K562 (cell line): ENCODE data around the gene LYZL6. TPM values are rescaled to one million over a fixed set of nuclear protein-coding genes. Genes with fewer than 3 reads are reported as not detected.

ENCODE experiments used
- HNRNPK ChIP-seq: fragments of 200-400 bp; formaldehyde crosslinking; IDR thresholded peaks from one replicate; pipeline ENCODE4 v1.6.1; 2018; ENCODE audit warnings: mild to moderate bottlenecking, low read depth, low read length; ENCODE audit not compliant: poor library complexity, severe bottlenecking
- KAT2B ChIP-seq: IDR thresholded peaks from one replicate; pipeline ENCODE4 v1.6.1; 2012; ENCODE audit warnings: low read depth, mild to moderate bottlenecking, control low read depth, inconsistent platforms, low read length, moderate library complexity
- KLF10 ChIP-seq: fragments of 250-450 bp; sonication (Bioruptor Pico); IDR thresholded peaks from 2 replicates; pipeline ENCODE4 v1.6.1; 2021; ENCODE audit warnings: matching md5 sums
- MBD1 ChIP-seq: fragments of 250-450 bp; sonication (Bioruptor Pico); IDR thresholded peaks from 2 replicates; pipeline ENCODE4 v1.8.0; 2022; ENCODE audit warnings: inconsistent platforms
- MEIS2 ChIP-seq: fragments of 450-650 bp; IDR thresholded peaks from 2 replicates; pipeline ENCODE4 v1.6.1; 2014; ENCODE audit warnings: mild to moderate bottlenecking; ENCODE audit not compliant: partially characterized antibody
- NR1H2 ChIP-seq: sonication (generic); formaldehyde crosslinking; IDR thresholded peaks from 2 replicates; pipeline ENCODE4 v1.4.0; 2020; ENCODE audit warnings: mild to moderate bottlenecking, missing genetic modification reagents
- RBM14 ChIP-seq: fragments of 200-400 bp; formaldehyde crosslinking; IDR thresholded peaks from 2 replicates; pipeline ENCODE4 v1.6.1; 2018; ENCODE audit warnings: low read depth, mild to moderate bottlenecking, low read length, moderate library complexity, borderline replicate concordance; ENCODE audit not compliant: insufficient read depth
- RFX1 ChIP-seq: fragments of 450-650 bp; IDR thresholded peaks from 2 replicates; pipeline ENCODE4 v1.6.1; 2016; ENCODE audit warnings: mild to moderate bottlenecking, moderate library complexity
- SREBF2 ChIP-seq: sonication (generic); formaldehyde crosslinking; IDR thresholded peaks from 2 replicates; pipeline ENCODE4 v1.4.0; 2020; ENCODE audit warnings: mild to moderate bottlenecking, missing genetic modification reagents
- ZNF224 ChIP-seq: sonication (generic); formaldehyde crosslinking; IDR thresholded peaks from 2 replicates; pipeline ENCODE4 v1.8.0; 2022; ENCODE audit warnings: mild to moderate bottlenecking, missing genetic modification reagents
- ZNF644 ChIP-seq: fragments of 200-800 bp; sonication (Bioruptor generic); IDR thresholded peaks from 2 replicates; pipeline ENCODE4 v1.6.1; 2016; ENCODE audit warnings: low read depth, missing genetic modification characterization, missing compliant biosample characterization
- polyA plus RNA-seq, 8 experiments: library from polyadenylated mRNA; depleted of rRNA in 4 of 8; stranded (reverse) in 5 of 8; unstranded in 3 of 8; fragments of >200 nt; fragmentation: Nextera tagmentation in 2 of 8; fragmentation: Illumina TruSeq in 1 of 8; extraction: Ambion mirVana in 2 of 8; extraction: Trizol in 1 of 8; gene quantifications; 2 replicates each; pipeline versions ENCODE4 v1.2.1 to v1.2.3, GENCODE V29; 2011 to 2014; ENCODE audit warnings: inconsistent platforms in 1 of 8, missing spikeins in 1 of 8
- total RNA-seq, 7 experiments: library from RNA; depleted of rRNA in 6 of 7; stranded (reverse); fragments of >200 nt in 6 of 7; fragmentation: Illumina TruSeq in 2 of 7; extraction: Trizol in 2 of 7; gene quantifications; 2 replicates each; pipeline versions ENCODE4 v1.2.1 to v1.2.3, GENCODE V29; 2011 to 2021; ENCODE audit warnings: low replicate concordance in 1 of 7
- TF ChIP-seq, protein P1 (sequence below): fragments of 250-450 bp; sonication (Bioruptor Pico); IDR thresholded peaks from 2 replicates; pipeline ENCODE4 v1.8.0; 2021; ENCODE audit warnings: mild to moderate bottlenecking, moderate library complexity
- TF ChIP-seq, protein P2 (sequence below): fragments of 450-650 bp; formaldehyde crosslinking; IDR thresholded peaks from 2 replicates; pipeline ENCODE4 v1.4.0; 2020; ENCODE audit warnings: mild to moderate bottlenecking, moderate library complexity
- TF ChIP-seq, protein P3 (sequence below): fragments of 450-650 bp; IDR thresholded peaks from 2 replicates; pipeline ENCODE4 v1.6.1; 2017; ENCODE audit warnings: antibody characterized with exemption, mild to moderate bottlenecking
- TF ChIP-seq, protein P4 (sequence below), 3 experiments: fragments of 200-800 bp in 1 of 3; fragments of 250-450 bp in 1 of 3; fragments of 450-650 bp in 1 of 3; sonication (Bioruptor Pico) in 1 of 3; sonication (Bioruptor generic) in 1 of 3; formaldehyde crosslinking in 1 of 3; IDR thresholded peaks; 2 replicates each; pipeline versions ENCODE4 v1.6.1 to v1.8.0; 2016 to 2022; ENCODE audit warnings: mild to moderate bottlenecking in 2 of 3, missing genetic modification characterization in 2 of 3, missing compliant biosample characterization in 1 of 3, moderate library complexity in 1 of 3

Gene LYZL6
- total and polyA plus RNA-seq, 9 of the 15 experiments (the other 6 are each of a cell fraction or from before 2014, with no cell fraction given), result not detected

DNA sequence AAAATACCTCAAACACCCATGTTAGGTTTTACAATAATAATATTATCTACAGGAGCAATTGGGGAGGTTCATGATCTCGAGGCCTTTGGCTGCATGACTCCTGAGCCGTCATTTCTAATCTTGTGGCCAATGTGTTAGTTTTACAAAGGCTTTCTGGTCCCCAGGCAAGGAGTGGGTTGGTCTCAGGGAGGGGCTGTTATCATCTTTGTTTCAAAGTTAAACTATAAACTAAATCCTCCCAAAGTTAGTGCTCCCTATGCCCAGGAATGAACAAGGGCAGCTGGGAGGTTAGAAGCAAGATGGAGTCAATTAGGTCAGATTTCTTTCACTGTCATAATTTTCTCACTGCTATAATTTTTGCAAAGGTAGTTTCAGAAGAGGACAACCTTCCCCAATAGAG lies 54.3 kb downstream of the LYZL6 start (continued):
- no peak for TF ChIP-seq MBD1 (CRISPR knock-in tag)
- TF ChIP-seq, protein P1, sequence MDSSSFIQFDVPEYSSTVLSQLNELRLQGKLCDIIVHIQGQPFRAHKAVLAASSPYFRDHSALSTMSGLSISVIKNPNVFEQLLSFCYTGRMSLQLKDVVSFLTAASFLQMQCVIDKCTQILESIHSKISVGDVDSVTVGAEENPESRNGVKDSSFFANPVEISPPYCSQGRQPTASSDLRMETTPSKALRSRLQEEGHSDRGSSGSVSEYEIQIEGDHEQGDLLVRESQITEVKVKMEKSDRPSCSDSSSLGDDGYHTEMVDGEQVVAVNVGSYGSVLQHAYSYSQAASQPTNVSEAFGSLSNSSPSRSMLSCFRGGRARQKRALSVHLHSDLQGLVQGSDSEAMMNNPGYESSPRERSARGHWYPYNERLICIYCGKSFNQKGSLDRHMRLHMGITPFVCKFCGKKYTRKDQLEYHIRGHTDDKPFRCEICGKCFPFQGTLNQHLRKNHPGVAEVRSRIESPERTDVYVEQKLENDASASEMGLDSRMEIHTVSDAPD (CRISPR knock-in tag), result no peak
- TF ChIP-seq KAT2B, result no peak
- no peak for TF ChIP-seq RBM14
- no peak for TF ChIP-seq NR1H2 (CRISPR knock-in tag)
- TF ChIP-seq ZNF224 (CRISPR knock-in tag), result no peak
- TF ChIP-seq, protein P2, sequence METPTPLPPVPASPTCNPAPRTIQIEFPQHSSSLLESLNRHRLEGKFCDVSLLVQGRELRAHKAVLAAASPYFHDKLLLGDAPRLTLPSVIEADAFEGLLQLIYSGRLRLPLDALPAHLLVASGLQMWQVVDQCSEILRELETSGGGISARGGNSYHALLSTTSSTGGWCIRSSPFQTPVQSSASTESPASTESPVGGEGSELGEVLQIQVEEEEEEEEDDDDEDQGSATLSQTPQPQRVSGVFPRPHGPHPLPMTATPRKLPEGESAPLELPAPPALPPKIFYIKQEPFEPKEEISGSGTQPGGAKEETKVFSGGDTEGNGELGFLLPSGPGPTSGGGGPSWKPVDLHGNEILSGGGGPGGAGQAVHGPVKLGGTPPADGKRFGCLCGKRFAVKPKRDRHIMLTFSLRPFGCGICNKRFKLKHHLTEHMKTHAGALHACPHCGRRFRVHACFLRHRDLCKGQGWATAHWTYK (CRISPR knock-in tag), result no peak
- TF ChIP-seq RFX1, result no peak
- no peak for TF ChIP-seq HNRNPK
- TF ChIP-seq, protein P3, sequence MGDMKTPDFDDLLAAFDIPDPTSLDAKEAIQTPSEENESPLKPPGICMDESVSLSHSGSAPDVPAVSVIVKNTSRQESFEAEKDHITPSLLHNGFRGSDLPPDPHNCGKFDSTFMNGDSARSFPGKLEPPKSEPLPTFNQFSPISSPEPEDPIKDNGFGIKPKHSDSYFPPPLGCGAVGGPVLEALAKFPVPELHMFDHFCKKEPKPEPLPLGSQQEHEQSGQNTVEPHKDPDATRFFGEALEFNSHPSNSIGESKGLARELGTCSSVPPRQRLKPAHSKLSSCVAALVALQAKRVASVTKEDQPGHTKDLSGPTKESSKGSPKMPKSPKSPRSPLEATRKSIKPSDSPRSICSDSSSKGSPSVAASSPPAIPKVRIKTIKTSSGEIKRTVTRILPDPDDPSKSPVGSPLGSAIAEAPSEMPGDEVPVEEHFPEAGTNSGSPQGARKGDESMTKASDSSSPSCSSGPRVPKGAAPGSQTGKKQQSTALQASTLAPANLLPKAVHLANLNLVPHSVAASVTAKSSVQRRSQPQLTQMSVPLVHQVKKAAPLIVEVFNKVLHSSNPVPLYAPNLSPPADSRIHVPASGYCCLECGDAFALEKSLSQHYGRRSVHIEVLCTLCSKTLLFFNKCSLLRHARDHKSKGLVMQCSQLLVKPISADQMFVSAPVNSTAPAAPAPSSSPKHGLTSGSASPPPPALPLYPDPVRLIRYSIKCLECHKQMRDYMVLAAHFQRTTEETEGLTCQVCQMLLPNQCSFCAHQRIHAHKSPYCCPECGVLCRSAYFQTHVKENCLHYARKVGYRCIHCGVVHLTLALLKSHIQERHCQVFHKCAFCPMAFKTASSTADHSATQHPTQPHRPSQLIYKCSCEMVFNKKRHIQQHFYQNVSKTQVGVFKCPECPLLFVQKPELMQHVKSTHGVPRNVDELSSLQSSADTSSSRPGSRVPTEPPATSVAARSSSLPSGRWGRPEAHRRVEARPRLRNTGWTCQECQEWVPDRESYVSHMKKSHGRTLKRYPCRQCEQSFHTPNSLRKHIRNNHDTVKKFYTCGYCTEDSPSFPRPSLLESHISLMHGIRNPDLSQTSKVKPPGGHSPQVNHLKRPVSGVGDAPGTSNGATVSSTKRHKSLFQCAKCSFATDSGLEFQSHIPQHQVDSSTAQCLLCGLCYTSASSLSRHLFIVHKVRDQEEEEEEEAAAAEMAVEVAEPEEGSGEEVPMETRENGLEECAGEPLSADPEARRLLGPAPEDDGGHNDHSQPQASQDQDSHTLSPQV, result peak; percentile 55; the same call in 1 of the 2 replicates
- TF ChIP-seq KLF10, result no peak
- TF ChIP-seq SREBF2 (CRISPR knock-in tag), result no peak
- TF ChIP-seq ZNF644, result no peak
- TF ChIP-seq MEIS2, result no peak
- TF ChIP-seq, protein P4, sequence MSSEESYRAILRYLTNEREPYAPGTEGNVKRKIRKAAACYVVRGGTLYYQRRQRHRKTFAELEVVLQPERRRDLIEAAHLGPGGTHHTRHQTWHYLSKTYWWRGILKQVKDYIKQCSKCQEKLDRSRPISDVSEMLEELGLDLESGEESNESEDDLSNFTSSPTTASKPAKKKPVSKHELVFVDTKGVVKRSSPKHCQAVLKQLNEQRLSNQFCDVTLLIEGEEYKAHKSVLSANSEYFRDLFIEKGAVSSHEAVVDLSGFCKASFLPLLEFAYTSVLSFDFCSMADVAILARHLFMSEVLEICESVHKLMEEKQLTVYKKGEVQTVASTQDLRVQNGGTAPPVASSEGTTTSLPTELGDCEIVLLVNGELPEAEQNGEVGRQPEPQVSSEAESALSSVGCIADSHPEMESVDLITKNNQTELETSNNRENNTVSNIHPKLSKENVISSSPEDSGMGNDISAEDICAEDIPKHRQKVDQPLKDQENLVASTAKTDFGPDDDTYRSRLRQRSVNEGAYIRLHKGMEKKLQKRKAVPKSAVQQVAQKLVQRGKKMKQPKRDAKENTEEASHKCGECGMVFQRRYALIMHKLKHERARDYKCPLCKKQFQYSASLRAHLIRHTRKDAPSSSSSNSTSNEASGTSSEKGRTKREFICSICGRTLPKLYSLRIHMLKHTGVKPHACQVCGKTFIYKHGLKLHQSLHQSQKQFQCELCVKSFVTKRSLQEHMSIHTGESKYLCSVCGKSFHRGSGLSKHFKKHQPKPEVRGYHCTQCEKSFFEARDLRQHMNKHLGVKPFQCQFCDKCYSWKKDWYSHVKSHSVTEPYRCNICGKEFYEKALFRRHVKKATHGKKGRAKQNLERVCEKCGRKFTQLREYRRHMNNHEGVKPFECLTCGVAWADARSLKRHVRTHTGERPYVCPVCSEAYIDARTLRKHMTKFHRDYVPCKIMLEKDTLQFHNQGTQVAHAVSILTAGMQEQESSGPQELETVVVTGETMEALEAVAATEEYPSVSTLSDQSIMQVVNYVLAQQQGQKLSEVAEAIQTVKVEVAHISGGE (CRISPR knock-in tag; IDR thresholded peaks at IDR 0.05), result no peak
